T-helper 22 cell (primary cell): ENCODE data around the gene ALDH1B1.
"Not testable (repeated sequence)": the region's sequence is repeated elsewhere in the genome, so short reads cannot be mapped to it uniquely, and the experiment has no call there.

Source experiments
- DNase-seq: peaks from one replicate; pipeline ENCODE4 v3.0.0-alpha.2; 2020; ENCODE audit warnings: low read depth

The ALDH1B1 gene

GRCh38 chr9:38361473-38361850 is 31.0 kb upstream of the ALDH1B1 start:
- no peak for DNase-seq

GRCh38 chr9:38362852-38363588 is 29.5 kb upstream of the ALDH1B1 start:
- no peak for DNase-seq

GRCh38 chr9:38363589-38363925 is 28.9 kb upstream of the ALDH1B1 start:
- no peak for DNase-seq

- no peak for DNase-seq
Observed at GRCh38 chr9:38367898-38368297, 24.6 kb upstream of the ALDH1B1 start.

- no peak for DNase-seq
Observed at GRCh38 chr9:38368731-38369130, 23.8 kb upstream of the ALDH1B1 start.

GRCh38 chr9:38370176-38370575 is 22.3 kb upstream of the ALDH1B1 start:
- DNase-seq: no peak

- DNase-seq: no peak
Observed at GRCh38 chr9:38371495-38371894, 21.0 kb upstream of the ALDH1B1 start.

- no peak for DNase-seq
Observed at GRCh38 chr9:38372762-38373619, 19.5 kb upstream of the ALDH1B1 start.

- DNase-seq: no peak
Observed at GRCh38 chr9:38373679-38374078, 18.8 kb upstream of the ALDH1B1 start.

- DNase-seq: no peak
Observed at GRCh38 chr9:38374847-38375571, 17.5 kb upstream of the ALDH1B1 start.

GRCh38 chr9:38375572-38375963 is 16.9 kb upstream of the ALDH1B1 start:
- no peak for DNase-seq

GRCh38 chr9:38376021-38376670 is 16.4 kb upstream of the ALDH1B1 start:
- DNase-seq: no peak

- DNase-seq: not testable (repeated sequence)
Observed at GRCh38 chr9:38377336-38378083, 15.0 kb upstream of the ALDH1B1 start.

GRCh38 chr9:38380230-38380871 is 12.2 kb upstream of the ALDH1B1 start:
- no peak for DNase-seq

GRCh38 chr9:38380872-38381534 is 11.5 kb upstream of the ALDH1B1 start:
- no peak for DNase-seq

GRCh38 chr9:38382141-38382540 is 10.4 kb upstream of the ALDH1B1 start:
- no peak for DNase-seq

GRCh38 chr9:38384990-38385848 is 7.3 kb upstream of the ALDH1B1 start:
- no peak for DNase-seq

GRCh38 chr9:38385896-38386295 is 6.6 kb upstream of the ALDH1B1 start:
- no peak for DNase-seq

GRCh38 chr9:38386319-38386895 is 6.1 kb upstream of the ALDH1B1 start:
- no peak for DNase-seq
